A673 (cell line): ENCODE measurements around the gene KCNIP4. TPM values are rescaled to one million over a fixed set of nuclear protein-coding genes. Genes with fewer than 3 reads are reported as not detected.

ENCODE experiments used
- BruUV-seq: library from RNA; stranded (reverse); fragments of 400-500 nt; replicated peaks from 2 replicates; lab custom pipeline; 2021; lab: Mats Ljungman, UMichigan
- CTCF ChIA-PET: fragments of 300-600 bp; sonication (Branson Sonifier 250); formaldehyde crosslinking; loops from one replicate; lab custom pipeline; 2022; ENCODE audit warnings: antibody characterized with exemption; lab: Charles Lee
- POLR2A ChIA-PET: fragments of 300-600 bp; sonication (Branson Sonifier 250); formaldehyde crosslinking; loops from one replicate; lab custom pipeline; 2022; ENCODE audit warnings: antibody characterized with exemption; ENCODE audit not compliant: low non-redundant PET; lab: Charles Lee
- DNase-seq: peaks from one replicate; pipeline ENCODE4 v3.0.0-alpha.2; 2015; ENCODE audit warnings: low spot score
- H3K27ac ChIP-seq: fragments of 200-600 bp; sonication (generic); 2 replicates; pipeline ENCODE4 v1.5.1; 2016; ENCODE audit warnings: mixed run types, low read depth, mild to moderate bottlenecking, mixed read lengths, antibody characterized with exemption, low read length; ENCODE audit not compliant: poor library complexity, severe bottlenecking
- H3K27me3 ChIP-seq: fragments of 200-600 bp; sonication (generic); replicated peaks from 2 replicates; pipeline ENCODE4 v1.6.1; 2017; ENCODE audit warnings: mixed run types, low read depth, mild to moderate bottlenecking, mixed read lengths, antibody characterized with exemption, low read length; ENCODE audit not compliant: insufficient read depth, poor library complexity
- H3K36me3 ChIP-seq: fragments of 200-600 bp; sonication (generic); 2 replicates; pipeline ENCODE4 v1.6.1; 2016; ENCODE audit warnings: mixed run types, mild to moderate bottlenecking, mixed read lengths, antibody characterized with exemption, low read length; ENCODE audit not compliant: insufficient read depth, poor library complexity, severe bottlenecking
- H3K4me1 ChIP-seq: fragments of 200-600 bp; sonication (generic); 2 replicates; pipeline ENCODE4 v1.6.1; 2017; ENCODE audit warnings: mixed run types, mild to moderate bottlenecking, mixed read lengths, antibody characterized with exemption, low read length; ENCODE audit not compliant: insufficient read depth, poor library complexity, severe bottlenecking
- H3K4me3 ChIP-seq: fragments of 200-600 bp; sonication (generic); 2 replicates; pipeline ENCODE4 v1.5.1; 2016; ENCODE audit warnings: low read depth, mixed run types, mild to moderate bottlenecking, mixed read lengths, low read length; ENCODE audit not compliant: poor library complexity, severe bottlenecking
- H3K9me3 ChIP-seq: fragments of 200-600 bp; sonication (generic); 2 replicates; pipeline ENCODE4 v1.6.1; 2016; ENCODE audit warnings: mixed run types, low read depth, mild to moderate bottlenecking, mixed read lengths, antibody characterized with exemption, low read length; ENCODE audit not compliant: poor library complexity, severe bottlenecking
- EZH2 ChIP-seq: fragments of 200-600 bp; sonication (generic); IDR thresholded peaks from 2 replicates; pipeline ENCODE4 v1.6.1; 2017; ENCODE audit warnings: borderline replicate concordance, low read depth, mild to moderate bottlenecking, mixed read lengths, antibody characterized with exemption, low read length; ENCODE audit not compliant: poor library complexity, severe bottlenecking
- intact Hi-C: fragments of 100-400 bp; cut with micrococcal nuclease; formaldehyde crosslinking; loops from one replicate; pipeline ENCODE4 v1.10.0; 2022; ENCODE audit not compliant: unreplicated experiment
- total RNA-seq: library from RNA; stranded (reverse); gene quantifications from 2 replicates; pipeline ENCODE4 v1.2.3, GENCODE V29; 2021
- TF ChIP-seq, protein P1 (sequence below): fragments of 300-800, 200-600 bp; sonication (generic); conservative IDR thresholded peaks from 2 replicates; pipeline ENCODE4 v1.5.1; 2017; ENCODE audit warnings: low read depth, mild to moderate bottlenecking, antibody characterized with exemption, low read length, moderate library complexity, mixed read lengths

KCNIP4 gene
- total RNA-seq, 1 experiment from 2014 or later, result not detected

DNA sequence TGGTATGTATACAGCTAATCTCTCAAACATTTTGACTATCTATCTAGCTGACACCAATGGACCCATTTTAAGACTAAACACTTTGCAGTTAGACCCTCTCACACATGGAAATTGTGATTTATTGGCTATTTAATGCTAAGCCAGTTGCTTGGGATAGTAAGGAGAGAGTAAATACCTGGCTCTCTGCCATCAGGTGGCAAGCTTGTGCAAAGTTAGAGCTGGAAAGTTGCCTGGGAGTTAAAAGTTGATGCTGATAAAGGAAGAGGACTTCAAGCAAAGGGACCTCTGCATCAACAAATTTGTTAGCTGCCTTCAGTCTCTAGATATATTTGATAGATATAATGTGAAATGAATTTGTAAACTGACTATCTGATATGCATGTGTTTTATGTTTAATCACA, 1187.2 kb downstream of the KCNIP4 start:
- Histone ChIP-seq H3K27ac (no peak overlapping the region), H3K36me3 (no peaks in the 10 kb centered on the region), H3K4me1 (no peaks in the 10 kb centered on the region), H3K27me3 (no peaks in the 10 kb centered on the region), H3K9me3 (no peaks in the 10 kb centered on the region), H3K4me3 (no peak overlapping the region)
- BruUV-seq, result no TSS peak
- TF ChIP-seq EZH2, result no peak
- TF ChIP-seq, protein P1, sequence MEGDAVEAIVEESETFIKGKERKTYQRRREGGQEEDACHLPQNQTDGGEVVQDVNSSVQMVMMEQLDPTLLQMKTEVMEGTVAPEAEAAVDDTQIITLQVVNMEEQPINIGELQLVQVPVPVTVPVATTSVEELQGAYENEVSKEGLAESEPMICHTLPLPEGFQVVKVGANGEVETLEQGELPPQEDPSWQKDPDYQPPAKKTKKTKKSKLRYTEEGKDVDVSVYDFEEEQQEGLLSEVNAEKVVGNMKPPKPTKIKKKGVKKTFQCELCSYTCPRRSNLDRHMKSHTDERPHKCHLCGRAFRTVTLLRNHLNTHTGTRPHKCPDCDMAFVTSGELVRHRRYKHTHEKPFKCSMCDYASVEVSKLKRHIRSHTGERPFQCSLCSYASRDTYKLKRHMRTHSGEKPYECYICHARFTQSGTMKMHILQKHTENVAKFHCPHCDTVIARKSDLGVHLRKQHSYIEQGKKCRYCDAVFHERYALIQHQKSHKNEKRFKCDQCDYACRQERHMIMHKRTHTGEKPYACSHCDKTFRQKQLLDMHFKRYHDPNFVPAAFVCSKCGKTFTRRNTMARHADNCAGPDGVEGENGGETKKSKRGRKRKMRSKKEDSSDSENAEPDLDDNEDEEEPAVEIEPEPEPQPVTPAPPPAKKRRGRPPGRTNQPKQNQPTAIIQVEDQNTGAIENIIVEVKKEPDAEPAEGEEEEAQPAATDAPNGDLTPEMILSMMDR, result no peak
- DNase-seq, result no peak
- ChIA-PET POLR2A (no interaction called here), CTCF (no interaction called here)
- intact Hi-C loops, result no loop called here

DNA sequence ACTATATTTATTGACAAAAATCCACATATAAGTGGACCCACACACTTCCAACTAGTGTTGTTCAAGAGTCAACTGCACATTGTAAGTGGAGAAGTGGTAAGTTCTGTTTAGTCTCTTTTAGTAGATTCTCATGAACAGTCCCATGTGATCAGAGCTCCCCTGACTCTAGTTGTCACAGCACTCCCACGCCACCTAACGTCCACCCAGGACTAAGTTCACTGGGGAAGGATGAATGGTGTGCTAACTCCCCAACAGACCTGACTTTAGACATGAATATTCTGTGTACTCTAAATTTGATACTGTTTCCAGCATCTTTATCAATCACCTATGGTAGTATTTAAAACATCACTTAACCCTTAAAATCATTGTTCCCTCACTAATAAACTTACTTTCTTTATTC, 1188.5 kb downstream of the KCNIP4 start:
- no peak overlapping the region for H3K27ac ChIP-seq
- H3K36me3 ChIP-seq, result no peaks in the 10 kb centered on the region
- BruUV-seq, result no TSS peak
- no peaks in the 10 kb centered on the region for H3K27me3 ChIP-seq
- ChIA-PET POLR2A (no interaction called here), CTCF (interaction anchor here (1.0 kb wide), 1 partner anchor 9 kb away, joined by 7 read pairs; no protein-coding TSS in a partner anchor)
- intact Hi-C loops, result no loop called here
- no peaks in the 10 kb centered on the region for H3K4me1 ChIP-seq
- peak; percentile 36 for DNase-seq
- TF ChIP-seq EZH2, result no peak
- TF ChIP-seq, protein P1, result peak; percentile 37
- no peaks in the 10 kb centered on the region for H3K9me3 ChIP-seq
- no peak overlapping the region for H3K4me3 ChIP-seq

DNA sequence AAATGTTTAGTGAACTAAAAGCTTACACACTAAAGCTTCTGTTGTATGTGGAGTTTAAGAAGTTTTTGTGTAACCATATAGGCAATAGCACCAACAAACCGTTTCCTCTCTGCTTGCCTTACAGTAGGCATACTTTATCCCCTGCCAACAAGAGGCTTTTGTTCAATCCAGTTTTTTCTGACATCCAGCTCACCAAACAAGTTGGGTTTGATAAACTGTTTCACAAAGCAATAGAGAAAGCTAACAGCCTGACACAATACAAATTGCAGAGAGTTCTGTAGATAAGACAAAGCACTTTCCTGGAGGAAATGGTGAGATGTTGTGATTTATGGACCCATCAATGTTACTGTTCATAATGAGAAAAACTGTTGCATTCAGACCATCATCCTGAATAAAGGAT, 1194.5 kb downstream of the KCNIP4 start:
- Histone ChIP-seq H3K4me3 (no peak overlapping the region), H3K27me3 (no peaks in the 10 kb centered on the region), H3K9me3 (no peaks in the 10 kb centered on the region), H3K4me1 (no peaks in the 10 kb centered on the region), H3K27ac (no peak overlapping the region), H3K36me3 (no peaks in the 10 kb centered on the region)
- POLR2A ChIA-PET, result no interaction called here
- CTCF ChIA-PET, result no interaction called here
- intact Hi-C loops, result no loop called here
- TF ChIP-seq, protein P1, result no peak
- TF ChIP-seq EZH2, result no peak
- no peak for DNase-seq
- BruUV-seq, result no TSS peak
